Mesothelial cell of epicardium (in vitro differentiated cells): Measurements from ENCODE around the gene KRTAP4-9. TPM values are rescaled to one million over a fixed set of nuclear protein-coding genes. Genes with fewer than 3 reads are reported as not detected.
"Not testable (repeated sequence)": the region's sequence is repeated elsewhere in the genome, so short reads cannot be mapped to it uniquely, and the experiment has no call there.

Source experiments
- DNase-seq, 2 experiments: peaks; one replicate each; pipeline ENCODE4 v3.0.0; 2021; ENCODE audit warnings: low spot score in 2 of 2; ENCODE audit not compliant: unreplicated experiment in 2 of 2
- H3K27ac Mint-ChIP-seq: 2 replicates; pipeline ENCODE4 v1.8.0; 2021; ENCODE audit warnings: mixed read lengths
- H3K27me3 Mint-ChIP-seq: 2 replicates; pipeline ENCODE4 v1.8.0; 2021; ENCODE audit warnings: low read depth, mixed read lengths
- H3K36me3 Mint-ChIP-seq: 2 replicates; pipeline ENCODE4 v1.8.0; 2021; ENCODE audit warnings: mixed read lengths
- H3K4me1 Mint-ChIP-seq: 2 replicates; pipeline ENCODE4 v1.8.0; 2021; ENCODE audit warnings: mixed read lengths
- H3K4me3 Mint-ChIP-seq: 2 replicates; pipeline ENCODE4 v1.8.0; 2021; ENCODE audit warnings: mild to moderate bottlenecking, moderate library complexity, mixed read lengths
- H3K9me3 Mint-ChIP-seq: 2 replicates; pipeline ENCODE4 v1.8.0; 2021; ENCODE audit warnings: mixed read lengths
- CTCF ChIP-seq: fragments of 200-600 bp; sonication (generic); IDR thresholded peaks from one replicate; pipeline ENCODE4 v1.5.0; 2021; ENCODE audit warnings: antibody characterized with exemption; ENCODE audit not compliant: unreplicated experiment
- total RNA-seq: library from RNA; stranded (reverse); gene quantifications from 3 replicates; pipeline ENCODE4 v1.2.1, GENCODE V29; 2021

Gene KRTAP4-9
- total RNA-seq, 1 donor from 2014 or later = not detected

- Mint-ChIP-seq H3K27ac (no peak overlapping the region), H3K36me3 (peaks cover 3% of the 10 kb centered on the region), H3K9me3 (peaks cover 27% of the 10 kb centered on the region), H3K4me3 (no peak overlapping the region), H3K4me1 (no peaks in the 10 kb centered on the region), H3K27me3 (no peaks in the 10 kb centered on the region)
- no peak for DNase-seq
- TF ChIP-seq CTCF = no peak
These were observed 26.8 kb downstream of the KRTAP4-9 start for GRCh38 chr17:41131979-41132378.

- no peaks in the 10 kb centered on the region for H3K27me3 Mint-ChIP-seq
- H3K4me1 Mint-ChIP-seq = no peaks in the 10 kb centered on the region
- H3K9me3 Mint-ChIP-seq = peaks cover 37% of the 10 kb centered on the region
- H3K4me3 Mint-ChIP-seq = no peak overlapping the region
- H3K27ac Mint-ChIP-seq = peak overlapping the region; percentile 63
- DNase-seq = no peak
- H3K36me3 Mint-ChIP-seq = peaks cover 9% of the 10 kb centered on the region
- no peak for TF ChIP-seq CTCF
These were observed 28.9 kb downstream of the KRTAP4-9 start for GRCh38 chr17:41133880-41134735.

DNA sequence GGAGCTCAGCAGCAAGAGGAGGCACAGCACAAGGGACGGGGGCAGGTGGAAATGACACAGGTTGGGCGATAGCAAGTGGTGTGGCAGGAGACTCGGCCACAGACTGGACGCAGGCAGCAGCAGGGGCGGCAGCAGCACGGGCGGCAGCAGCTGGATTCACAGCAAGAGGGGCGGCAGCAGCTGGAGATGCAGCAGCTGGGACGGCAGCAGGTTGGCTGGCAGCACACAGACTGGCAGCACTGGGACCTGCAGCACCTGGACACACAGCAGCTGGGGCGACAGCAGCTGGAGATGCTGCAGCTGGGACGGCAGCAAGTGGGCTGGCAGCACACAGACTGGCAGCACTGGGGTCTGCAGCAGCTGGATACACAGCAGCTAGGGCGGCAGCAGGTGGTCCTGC, 34.7 kb downstream of the KRTAP4-9 start:
- not testable (repeated sequence) for H3K4me3 Mint-ChIP-seq, H3K27ac Mint-ChIP-seq, H3K27me3 Mint-ChIP-seq, DNase-seq, H3K4me1 Mint-ChIP-seq
- Mint-ChIP-seq H3K36me3 (peaks cover 27% of the 10 kb centered on the region), H3K9me3 (peaks cover 64% of the 10 kb centered on the region)

DNA sequence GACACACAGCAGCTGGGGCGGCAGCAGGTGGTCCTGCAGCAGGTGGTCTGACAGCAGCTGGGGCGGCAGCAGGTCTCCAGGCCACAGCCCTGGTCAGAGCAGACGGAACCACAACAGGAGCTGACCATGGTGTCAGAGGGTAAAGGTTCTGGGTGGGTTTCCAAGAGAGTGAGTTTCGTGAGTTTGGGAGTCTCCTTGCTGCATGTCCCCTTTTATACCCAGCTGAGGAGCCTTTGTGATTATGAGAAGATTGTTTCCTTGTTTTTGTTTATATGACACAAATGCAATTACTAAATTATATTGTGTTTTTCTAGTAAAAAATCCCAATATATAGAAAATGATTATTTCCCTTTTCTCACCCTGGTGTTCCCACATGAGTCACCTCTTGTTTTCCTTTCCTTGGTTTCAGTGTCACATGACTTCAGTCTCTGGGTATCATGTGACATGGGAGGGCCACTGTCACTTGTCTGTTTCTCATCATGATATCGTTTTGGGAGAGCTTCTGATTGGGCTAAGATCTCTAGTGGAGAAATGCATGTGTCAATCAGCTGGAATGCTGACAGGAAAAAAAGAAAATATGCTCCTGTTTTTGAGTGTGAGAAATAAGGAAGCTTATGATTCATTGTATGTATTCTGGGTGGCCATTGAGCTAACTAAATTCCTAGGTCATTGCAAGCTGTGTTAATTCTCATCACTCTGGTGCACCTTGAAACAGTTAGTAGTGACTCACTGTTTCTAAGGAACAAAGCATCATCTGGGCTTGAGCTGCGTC, 35.4 kb downstream of the KRTAP4-9 start, which contains the start of gene KRTAP4-6:
KRTAP4-6 (minus strand) TSS at position 185 of the 772 bp plus-strand sequence; CDS start at position 128, 57 bp downstream.
- H3K9me3 Mint-ChIP-seq = peaks cover 64% of the 10 kb centered on the region
- DNase-seq = no peak
- peaks cover 4% of the 10 kb centered on the region for H3K4me1 Mint-ChIP-seq
- peaks cover 29% of the 10 kb centered on the region for H3K36me3 Mint-ChIP-seq
- no peaks in the 10 kb centered on the region for H3K27me3 Mint-ChIP-seq
- TF ChIP-seq CTCF = no peak
- no peak within 1 kb of the TSS for H3K4me3 Mint-ChIP-seq
- no peak within 1 kb of the TSS for H3K27ac Mint-ChIP-seq

DNA sequence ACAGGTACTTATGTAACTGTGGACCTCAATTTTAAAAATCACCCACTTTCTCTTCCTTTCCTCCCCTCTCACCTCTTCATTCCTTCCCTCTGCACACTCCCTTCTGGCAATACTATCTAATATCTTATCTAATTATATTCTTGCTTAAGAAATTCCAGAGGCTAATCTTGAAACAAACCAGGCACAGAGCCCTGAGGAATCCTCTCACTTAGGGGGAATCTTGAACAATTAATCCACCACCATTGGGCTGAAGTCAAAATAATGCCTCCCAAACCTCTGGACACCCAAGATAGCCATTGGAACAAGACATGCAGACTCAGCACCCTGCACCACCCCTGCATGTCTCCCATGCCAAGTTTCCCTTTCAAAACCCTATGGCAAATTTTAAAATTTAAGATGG, 36.2 kb downstream of the KRTAP4-9 start:
- Mint-ChIP-seq H3K9me3 (peaks cover 58% of the 10 kb centered on the region), H3K4me3 (no peak overlapping the region), H3K4me1 (peaks cover 10% of the 10 kb centered on the region), H3K27ac (no peak overlapping the region), H3K36me3 (peaks cover 29% of the 10 kb centered on the region), H3K27me3 (no peaks in the 10 kb centered on the region)
- no peak for TF ChIP-seq CTCF
- no peak for DNase-seq

GRCh38 chr17:41144846-41145245, 39.7 kb downstream of the KRTAP4-9 start:
- no peak for TF ChIP-seq CTCF
- H3K9me3 Mint-ChIP-seq = peaks cover 29% of the 10 kb centered on the region
- H3K4me3 Mint-ChIP-seq = no peak overlapping the region
- H3K27me3 Mint-ChIP-seq = no peaks in the 10 kb centered on the region
- H3K27ac Mint-ChIP-seq = peak overlapping the region; percentile 32
- DNase-seq = no peak
- H3K4me1 Mint-ChIP-seq = peaks cover 26% of the 10 kb centered on the region
- peaks cover 16% of the 10 kb centered on the region for H3K36me3 Mint-ChIP-seq
